NCI-H2029 treated with DMSO at 0.1 percent for 48 hours (cell line): Measurements from ENCODE around the gene ENTR1.

Experiments used
- DNase-seq: peaks from one replicate; lab custom pipeline; 2025; lab: John Stamatoyannopoulos, UW

The ENTR1 gene

DNA sequence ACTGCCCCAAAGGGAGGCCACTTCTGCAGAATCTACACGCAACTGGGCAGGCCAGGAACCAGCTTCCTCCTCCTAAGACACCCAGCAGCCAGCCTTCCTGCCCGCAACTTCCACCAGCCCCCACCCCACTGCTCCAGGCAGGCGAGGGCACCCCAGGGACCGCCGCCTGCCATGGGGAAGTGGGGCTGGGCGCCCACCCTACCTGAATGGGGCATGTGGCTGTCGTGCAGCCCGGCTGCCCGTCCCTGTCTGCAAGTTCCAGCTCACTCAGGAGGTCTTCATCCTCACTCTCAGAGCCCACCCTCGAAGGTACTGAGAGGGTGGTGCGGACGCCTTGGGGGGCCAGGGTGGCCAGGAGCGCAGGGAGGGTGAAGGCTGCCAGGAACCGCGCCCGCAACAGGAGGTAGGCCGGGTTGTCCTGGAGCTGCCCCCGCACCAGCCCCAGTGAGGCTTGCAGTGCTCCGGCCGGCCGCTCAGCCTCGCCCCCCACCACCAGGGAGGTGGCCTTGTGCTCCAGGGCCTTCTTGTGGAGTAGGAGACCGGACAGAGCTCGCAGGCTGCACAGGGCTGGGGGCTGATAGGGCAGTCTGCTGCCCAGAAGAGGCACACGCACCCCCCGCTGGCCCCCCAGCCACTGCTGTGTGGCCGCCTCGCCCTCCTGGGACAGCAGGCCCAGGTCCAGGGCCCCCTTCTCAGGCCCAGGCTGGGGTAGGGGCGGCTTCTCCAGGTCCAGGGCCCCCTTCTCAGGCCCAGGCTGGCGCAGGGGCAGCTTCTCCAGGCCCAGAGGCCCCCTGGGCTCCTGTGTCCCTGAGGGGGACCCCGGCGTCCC is 32.9 kb downstream of the ENTR1 start:
- DNase-seq, result no peak

- DNase-seq, result no peak
These were observed 34.0 kb downstream of the ENTR1 start for GRCh38 chr9:136376457-136376856.

- no peak for DNase-seq
These were observed 35.3 kb downstream of the ENTR1 start for GRCh38 chr9:136375096-136375495.

GRCh38 chr9:136374183-136374575 is 36.2 kb downstream of the ENTR1 start:
- DNase-seq, result no peak

GRCh38 chr9:136373300-136374182 is 36.9 kb downstream of the ENTR1 start, which contains the start of gene CARD9:
Gene CARD9 (minus strand): TSS chr9:136373669. CDS start chr9:136372078, 1,591 bp downstream.
- no peak for DNase-seq

GRCh38 chr9:136372561-136373299 is 37.7 kb downstream of the ENTR1 start:
- DNase-seq, result no peak

GRCh38 chr9:136372006-136372405 is 38.4 kb downstream of the ENTR1 start:
- no peak for DNase-seq

- no peak for DNase-seq
These were observed 38.9 kb downstream of the ENTR1 start for GRCh38 chr9:136371533-136371880.

GRCh38 chr9:136370687-136371532 is 39.5 kb downstream of the ENTR1 start:
- no peak for DNase-seq

- no peak for DNase-seq
These were observed 40.4 kb downstream of the ENTR1 start for GRCh38 chr9:136370037-136370436.

DNA sequence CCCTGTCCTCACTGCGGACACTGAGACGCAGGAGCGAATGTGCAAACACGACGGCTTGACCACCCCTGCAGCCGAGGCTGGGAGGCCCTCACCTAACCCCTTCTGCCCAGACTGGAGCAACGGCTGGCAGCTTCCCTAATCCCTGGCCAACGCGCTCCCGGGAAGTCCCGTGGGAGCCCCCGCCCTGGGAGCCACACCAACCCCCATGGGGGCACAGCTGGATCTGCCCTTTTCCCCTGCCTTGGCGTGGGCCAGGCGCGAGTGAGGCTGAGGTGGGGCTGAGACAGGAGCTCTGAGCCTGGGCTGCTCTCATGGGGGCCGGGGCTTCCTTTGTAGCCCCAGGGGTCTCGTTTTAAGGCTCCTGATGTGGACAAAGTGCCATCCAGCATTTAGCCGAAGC is 42.2 kb downstream of the ENTR1 start:
- DNase-seq, result no peak

DNA sequence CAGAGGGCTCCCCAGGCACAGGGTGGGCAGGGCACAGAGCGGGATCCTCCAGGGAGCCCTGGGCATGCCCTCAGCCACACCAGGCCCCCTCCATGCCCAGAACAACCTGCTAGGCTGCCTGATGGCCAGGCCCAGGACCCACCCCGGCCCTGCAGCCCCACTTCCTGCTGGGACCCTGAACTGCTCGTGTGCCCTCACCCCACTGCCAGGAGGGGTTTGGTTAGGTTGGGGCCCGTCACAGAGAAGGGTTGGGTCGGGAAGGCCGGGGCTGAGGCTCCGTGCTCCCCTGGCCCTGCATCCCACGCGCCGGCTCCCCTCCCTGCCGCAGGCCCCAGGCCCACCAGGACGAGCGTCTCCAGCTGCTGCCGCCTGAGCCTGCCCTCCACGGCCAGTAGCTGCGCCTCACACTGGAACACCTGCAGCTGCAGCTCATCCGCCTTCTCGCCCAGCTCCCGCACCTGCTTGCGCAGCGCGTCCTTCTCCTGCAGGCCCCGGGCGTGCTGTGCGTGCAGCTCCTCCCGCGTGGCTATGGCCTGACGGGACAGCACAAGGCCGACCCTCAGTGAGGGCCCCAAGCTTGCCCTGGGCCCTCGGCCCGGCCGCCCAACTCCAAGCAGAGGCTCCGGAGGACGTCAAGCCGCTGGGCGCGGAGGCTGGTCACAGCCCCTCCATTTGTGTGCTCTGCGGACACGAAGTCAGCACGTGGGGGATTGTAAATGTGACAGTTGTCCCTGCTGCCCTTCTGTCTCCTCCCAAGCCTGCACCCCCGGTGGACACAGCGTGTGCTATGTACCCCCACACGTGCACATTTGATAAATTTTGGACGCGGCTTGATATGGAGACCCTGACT is 42.9 kb downstream of the ENTR1 start:
- DNase-seq, result no peak

GRCh38 chr9:136366826-136367225 is 43.6 kb downstream of the ENTR1 start:
- DNase-seq, result no peak

GRCh38 chr9:136365775-136366222 is 44.6 kb downstream of the ENTR1 start:
- no peak for DNase-seq

- no peak for DNase-seq
These were observed 45.3 kb downstream of the ENTR1 start for GRCh38 chr9:136364942-136365774.

DNA sequence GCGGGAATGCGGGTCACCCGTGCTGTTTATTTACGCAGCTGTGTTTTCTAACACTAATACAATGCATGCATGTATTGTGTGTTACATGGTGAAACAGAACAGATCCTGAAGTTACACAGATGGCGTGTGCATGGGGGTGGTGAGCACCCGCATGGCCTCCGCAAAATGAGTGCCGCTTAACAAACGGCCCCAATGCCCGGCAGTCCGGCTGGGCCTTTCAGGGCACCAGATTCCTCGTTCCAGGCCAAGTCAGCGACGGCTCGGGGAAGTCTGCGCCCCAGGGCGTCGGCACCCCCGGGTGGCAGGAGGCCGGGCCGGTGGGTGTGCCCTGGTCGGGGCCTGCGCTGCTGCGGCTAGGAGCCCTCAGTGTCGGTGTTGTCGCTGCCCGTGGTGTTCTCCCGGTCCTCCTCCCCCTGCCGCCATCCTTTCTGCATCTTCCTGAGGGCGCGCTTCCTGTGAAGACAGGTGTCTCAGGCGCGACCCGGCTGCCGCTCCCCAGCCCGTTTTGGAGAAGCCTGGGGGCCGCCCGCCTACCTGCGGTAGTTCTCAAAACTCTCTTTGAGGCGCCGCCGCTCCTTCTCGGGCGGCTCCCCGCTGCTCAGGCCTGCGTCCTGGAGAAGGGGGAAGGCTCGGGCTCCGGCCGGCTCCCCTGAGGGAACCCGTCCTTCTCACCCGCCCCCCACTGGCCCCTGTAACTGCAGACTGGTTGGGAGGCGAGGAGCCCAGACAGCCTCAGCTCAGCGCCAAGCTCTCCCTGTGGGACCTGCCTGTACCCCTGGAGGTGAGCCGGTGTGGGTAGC is 46.3 kb downstream of the ENTR1 start:
- DNase-seq, result no peak

GRCh38 chr9:136363106-136363948 is 47.1 kb downstream of the ENTR1 start, which contains the start of gene DNLZ:
Gene DNLZ (minus strand): TSS chr9:136363744. CDS start chr9:136363714, 30 bp downstream.
- peak; percentile 80 for DNase-seq

GRCh38 chr9:136362450-136362784 is 48.0 kb downstream of the ENTR1 start:
- DNase-seq, result no peak
